Smooth muscle cell (in vitro differentiated cells): Measurements from ENCODE around the gene CAPN10. TPM values are rescaled to one million over a fixed set of nuclear protein-coding genes. Genes with fewer than 3 reads are reported as not detected.

Experiments
- DNase-seq: peaks from one replicate; lab custom pipeline; 2025; ENCODE audit not compliant: unreplicated experiment; lab: John Stamatoyannopoulos, UW
- H2AFZ ChIP-seq: fragments of 200-600 bp; sonication (generic); 2 replicates; pipeline ENCODE4 v1.6.0; 2016; ENCODE audit warnings: antibody characterized with exemption, low read depth, mild to moderate bottlenecking
- H3F3A ChIP-seq: fragments of 200-600 bp; sonication (generic); 2 replicates; pipeline ENCODE4 v1.6.0; 2017; ENCODE audit warnings: antibody characterized with exemption, low read depth
- H3K27ac ChIP-seq: fragments of 200-600 bp; sonication (generic); 2 replicates; pipeline ENCODE4 v1.5.1; 2016; ENCODE audit warnings: low read depth, mild to moderate bottlenecking
- H3K27me3 ChIP-seq: fragments of 200-600 bp; sonication (generic); 2 replicates; pipeline ENCODE4 v1.6.1; 2016; ENCODE audit warnings: low read depth, mild to moderate bottlenecking
- H3K36me3 ChIP-seq: fragments of 200-600 bp; sonication (generic); 2 replicates; pipeline ENCODE4 v1.5.1; 2016; ENCODE audit warnings: low read depth
- H3K4me1 ChIP-seq: fragments of 200-600 bp; sonication (generic); 2 replicates; pipeline ENCODE4 v1.5.1; 2016; ENCODE audit warnings: low read depth
- H3K4me2 ChIP-seq: fragments of 200-600 bp; sonication (generic); 2 replicates; pipeline ENCODE4 v1.6.0; 2016; ENCODE audit warnings: mild to moderate bottlenecking
- H3K4me3 ChIP-seq: fragments of 200-600 bp; sonication (generic); 2 replicates; pipeline ENCODE4 v1.5.1; 2016; ENCODE audit warnings: mild to moderate bottlenecking
- H3K79me2 ChIP-seq: fragments of 200-600 bp; sonication (generic); 2 replicates; pipeline ENCODE4 v1.6.0; 2016; ENCODE audit warnings: low read depth, mild to moderate bottlenecking
- H3K9ac ChIP-seq: fragments of 200-600 bp; sonication (generic); 2 replicates; pipeline ENCODE4 v1.6.0; 2016; ENCODE audit warnings: low read depth
- H3K9me3 ChIP-seq: fragments of 200-600 bp; sonication (generic); replicated peaks from 2 replicates; pipeline ENCODE4 v1.5.1; 2016; ENCODE audit warnings: low read depth
- H4K20me1 ChIP-seq: fragments of 200-600 bp; sonication (generic); 2 replicates; pipeline ENCODE4 v1.6.0; 2016; ENCODE audit warnings: low read depth
- CTCF ChIP-seq: fragments of 200-600 bp; sonication (generic); IDR thresholded peaks from 2 replicates; pipeline ENCODE4 v1.5.1; 2017; ENCODE audit warnings: borderline replicate concordance, mild to moderate bottlenecking, antibody characterized with exemption; ENCODE audit not compliant: insufficient read depth, poor library complexity, severe bottlenecking
- WGBS: methylation state at CpG from one replicate; pipeline ENCODE4 v1.1.7; 2016; ENCODE audit warnings: low lambda C conversion rate; 5-methylcytosine and 5-hydroxymethylcytosine counted together
- polyA plus RNA-seq: library from polyadenylated mRNA; unstranded; fragments of >200 nt; fragmentation: Nextera tagmentation; extraction: Ambion mirVana; gene quantifications from 2 replicates; pipeline ENCODE4 v1.2.1, GENCODE V29; 2016
- total RNA-seq: library from RNA; depleted of rRNA; stranded (reverse); fragments of >200 nt; gene quantifications from 2 replicates; pipeline ENCODE4 v1.2.3, GENCODE V29; 2014

The CAPN10 gene
- total and polyA plus RNA-seq, 2 experiments from 2014 or later = 6.6 to 17.0 TPM

- H3K36me3 ChIP-seq = no peaks in the 10 kb centered on the region
- DNase-seq = no peak
- no peaks in the 10 kb centered on the region for H3F3A ChIP-seq
- no peak overlapping the region for H2AFZ ChIP-seq
- no peak overlapping the region for H3K4me3 ChIP-seq
- TF ChIP-seq CTCF = no peak
- WGBS = 99% methylated on average over 17 of the region's 17 CpGs
- H3K79me2 ChIP-seq = no peaks in the 10 kb centered on the region
- H3K27me3 ChIP-seq = no peaks in the 10 kb centered on the region
- no peak overlapping the region for H3K9ac ChIP-seq
- no peaks in the 10 kb centered on the region for H3K4me1 ChIP-seq
- no peaks in the 10 kb centered on the region for H3K9me3 ChIP-seq
- H3K4me2 ChIP-seq = no peak overlapping the region
- H3K27ac ChIP-seq = no peak overlapping the region
- H4K20me1 ChIP-seq = peaks cover 34% of the 10 kb centered on the region
Observed at GRCh38 chr2:240596080-240596460, 9.5 kb downstream of the CAPN10 start.

GRCh38 chr2:240596491-240596931, 10.0 kb downstream of the CAPN10 start:
- no peaks in the 10 kb centered on the region for H3K4me1 ChIP-seq
- H3K27ac ChIP-seq = no peak overlapping the region
- H3F3A ChIP-seq = no peaks in the 10 kb centered on the region
- H3K4me2 ChIP-seq = no peak overlapping the region
- no peak for TF ChIP-seq CTCF
- H3K9ac ChIP-seq = no peak overlapping the region
- no peak overlapping the region for H3K4me3 ChIP-seq
- no peaks in the 10 kb centered on the region for H3K27me3 ChIP-seq
- H3K9me3 ChIP-seq = no peaks in the 10 kb centered on the region
- no peaks in the 10 kb centered on the region for H3K36me3 ChIP-seq
- no peak overlapping the region for H2AFZ ChIP-seq
- H3K79me2 ChIP-seq = no peaks in the 10 kb centered on the region
- peaks cover 30% of the 10 kb centered on the region for H4K20me1 ChIP-seq
- 96% methylated on average over 22 of the region's 23 CpGs for WGBS
- DNase-seq = no peak

- no peak for DNase-seq
- Histone ChIP-seq H3K4me3 (no peak overlapping the region), H3K27me3 (no peaks in the 10 kb centered on the region), H3K9me3 (no peaks in the 10 kb centered on the region), H3K36me3 (no peaks in the 10 kb centered on the region), H3K27ac (no peak overlapping the region), H3K79me2 (no peaks in the 10 kb centered on the region), H3F3A (no peaks in the 10 kb centered on the region), H3K4me2 (no peak overlapping the region), H3K4me1 (no peaks in the 10 kb centered on the region), H2AFZ (no peak overlapping the region), H3K9ac (no peak overlapping the region), H4K20me1 (peaks cover 30% of the 10 kb centered on the region)
- TF ChIP-seq CTCF = no peak
- WGBS = 95% methylated on average over 10 of the region's 10 CpGs
Observed at GRCh38 chr2:240597054-240597418, 10.5 kb downstream of the CAPN10 start.

- Histone ChIP-seq H3K27me3 (no peaks in the 10 kb centered on the region), H3K4me2 (no peak overlapping the region), H3K9me3 (no peaks in the 10 kb centered on the region), H3K27ac (no peak overlapping the region), H3F3A (no peaks in the 10 kb centered on the region), H3K4me3 (no peak overlapping the region), H3K36me3 (no peaks in the 10 kb centered on the region), H3K9ac (no peak overlapping the region), H3K4me1 (no peaks in the 10 kb centered on the region), H3K79me2 (no peaks in the 10 kb centered on the region), H2AFZ (no peak overlapping the region), H4K20me1 (peaks cover 27% of the 10 kb centered on the region)
- 94% methylated on average over 22 of the region's 22 CpGs for WGBS
- TF ChIP-seq CTCF = no peak
- no peak for DNase-seq
Observed at GRCh38 chr2:240597419-240598181, 11.1 kb downstream of the CAPN10 start.
